ENCODE measurements around the gene PFDN6.

The PFDN6 gene

DNA sequence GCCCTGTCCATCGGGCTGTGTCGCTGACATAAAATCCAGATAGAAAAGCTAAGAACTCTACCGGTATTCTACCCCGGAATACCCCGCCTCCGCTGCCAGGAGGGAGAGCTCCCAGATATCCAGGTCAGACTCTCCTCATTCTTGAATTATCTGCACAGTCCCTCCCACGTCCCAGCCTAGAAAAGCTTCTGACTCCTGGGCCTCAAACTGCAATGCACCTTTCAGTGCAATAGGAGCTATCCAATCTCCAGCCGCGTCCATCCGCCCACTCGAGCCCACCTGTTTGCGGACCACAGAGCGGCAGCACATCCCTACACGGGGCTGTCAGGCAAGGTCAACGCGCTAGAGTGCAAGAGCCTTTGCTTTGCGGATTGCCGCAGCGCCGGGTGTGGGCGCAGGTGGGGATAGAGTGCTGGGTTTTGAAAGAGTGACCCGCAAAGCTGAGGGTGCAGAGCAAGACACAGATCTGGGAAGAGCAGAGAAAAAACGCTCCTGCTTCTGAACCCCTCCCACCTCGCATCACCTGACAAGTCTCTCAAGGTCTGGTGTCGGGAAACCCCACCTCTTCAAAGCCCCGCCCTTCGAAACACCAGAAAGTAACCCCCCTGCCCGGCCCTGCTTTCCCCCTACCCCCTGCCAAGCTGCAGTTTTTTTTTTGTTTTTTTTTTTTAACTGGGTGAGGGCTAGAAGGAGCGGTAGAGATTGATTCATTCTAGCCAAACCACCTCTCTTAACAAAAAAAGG lies 23.1 kb downstream of the PFDN6 start:
- Histone ChIP-seq H4K20me1 (ENCODE audit: control insufficient read depth, insufficient read depth, low read depth, low read length) (peaks cover 6% of the 10 kb centered on the region; the same call in 1 of the 2 replicates), H3F3A (ENCODE audit: control insufficient read depth, insufficient read depth) (0 out of 2 replicates have a peak, but pooled peaks cover 8% of the 10 kb centered on the region), H3K4me2 (ENCODE audit: low read length) (peak overlapping the region; percentile 91), H3K36me3 (ENCODE audit: control insufficient read depth, low read length) (peaks cover 57% of the 10 kb centered on the region), H3K9me2 (replicated peaks; ENCODE audit: control insufficient read depth, low read length) (no peaks in the 10 kb centered on the region), H3K27me3 (ENCODE audit: control insufficient read depth, low read length) (no peaks in the 10 kb centered on the region), H3K4me1 (ENCODE audit: control insufficient read depth, low read length) (peaks cover 30% of the 10 kb centered on the region), H3K27ac (ENCODE audit: low read depth, low read length) (peak overlapping the region; percentile 93), H3K9me3 (ENCODE audit: control insufficient read depth, insufficient read depth, low read length) (no peaks in the 10 kb centered on the region), H3K79me2 (ENCODE audit: control insufficient read depth, low read length) (peaks cover 68% of the 10 kb centered on the region), H3K4me3 (ENCODE audit: low read length) (peak overlapping the region; percentile 95)
- no peak for TF ChIP-seq EZH2phosphoT487 (IDR thresholded peaks at IDR 0.05; ENCODE audit: borderline replicate concordance, low read length)
- TF ChIP-seq, protein P1, sequence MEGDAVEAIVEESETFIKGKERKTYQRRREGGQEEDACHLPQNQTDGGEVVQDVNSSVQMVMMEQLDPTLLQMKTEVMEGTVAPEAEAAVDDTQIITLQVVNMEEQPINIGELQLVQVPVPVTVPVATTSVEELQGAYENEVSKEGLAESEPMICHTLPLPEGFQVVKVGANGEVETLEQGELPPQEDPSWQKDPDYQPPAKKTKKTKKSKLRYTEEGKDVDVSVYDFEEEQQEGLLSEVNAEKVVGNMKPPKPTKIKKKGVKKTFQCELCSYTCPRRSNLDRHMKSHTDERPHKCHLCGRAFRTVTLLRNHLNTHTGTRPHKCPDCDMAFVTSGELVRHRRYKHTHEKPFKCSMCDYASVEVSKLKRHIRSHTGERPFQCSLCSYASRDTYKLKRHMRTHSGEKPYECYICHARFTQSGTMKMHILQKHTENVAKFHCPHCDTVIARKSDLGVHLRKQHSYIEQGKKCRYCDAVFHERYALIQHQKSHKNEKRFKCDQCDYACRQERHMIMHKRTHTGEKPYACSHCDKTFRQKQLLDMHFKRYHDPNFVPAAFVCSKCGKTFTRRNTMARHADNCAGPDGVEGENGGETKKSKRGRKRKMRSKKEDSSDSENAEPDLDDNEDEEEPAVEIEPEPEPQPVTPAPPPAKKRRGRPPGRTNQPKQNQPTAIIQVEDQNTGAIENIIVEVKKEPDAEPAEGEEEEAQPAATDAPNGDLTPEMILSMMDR (IDR thresholded peaks at IDR 0.05; ENCODE audit: low read depth, low read length, poor library complexity, severe bottlenecking): no peak

DNA sequence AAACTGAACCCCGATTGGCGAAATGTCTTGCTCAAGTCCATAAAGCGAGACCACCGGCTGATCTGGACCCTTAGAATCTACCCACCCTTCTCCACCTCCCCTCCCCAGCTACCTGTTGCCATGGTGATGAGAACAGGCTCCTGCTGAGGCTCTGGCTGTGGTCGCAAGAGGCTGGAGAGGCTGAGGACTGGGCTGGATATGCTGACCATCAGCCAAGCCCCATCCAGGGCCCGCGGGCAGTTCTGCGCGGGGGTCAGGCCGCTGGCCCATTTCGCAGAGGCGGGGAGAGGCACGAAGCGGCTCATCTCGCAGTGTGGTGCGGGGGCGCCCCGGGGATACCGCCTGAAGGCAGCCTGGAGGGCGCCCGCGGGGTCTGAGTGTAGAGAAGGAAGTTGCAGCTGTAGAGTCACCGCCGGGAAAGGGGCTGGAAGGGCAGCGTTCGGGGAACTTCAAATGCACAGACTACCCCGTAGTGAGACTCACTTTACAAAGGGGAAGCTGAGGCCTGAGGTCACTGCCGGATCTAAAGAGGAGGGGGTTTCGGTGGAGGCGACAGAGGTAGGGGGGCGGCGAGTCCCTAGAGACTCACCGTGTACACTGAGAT lies 23.8 kb downstream of the PFDN6 start:
- H3K27me3 ChIP-seq (ENCODE audit: control insufficient read depth, low read length): no peaks in the 10 kb centered on the region

DNA sequence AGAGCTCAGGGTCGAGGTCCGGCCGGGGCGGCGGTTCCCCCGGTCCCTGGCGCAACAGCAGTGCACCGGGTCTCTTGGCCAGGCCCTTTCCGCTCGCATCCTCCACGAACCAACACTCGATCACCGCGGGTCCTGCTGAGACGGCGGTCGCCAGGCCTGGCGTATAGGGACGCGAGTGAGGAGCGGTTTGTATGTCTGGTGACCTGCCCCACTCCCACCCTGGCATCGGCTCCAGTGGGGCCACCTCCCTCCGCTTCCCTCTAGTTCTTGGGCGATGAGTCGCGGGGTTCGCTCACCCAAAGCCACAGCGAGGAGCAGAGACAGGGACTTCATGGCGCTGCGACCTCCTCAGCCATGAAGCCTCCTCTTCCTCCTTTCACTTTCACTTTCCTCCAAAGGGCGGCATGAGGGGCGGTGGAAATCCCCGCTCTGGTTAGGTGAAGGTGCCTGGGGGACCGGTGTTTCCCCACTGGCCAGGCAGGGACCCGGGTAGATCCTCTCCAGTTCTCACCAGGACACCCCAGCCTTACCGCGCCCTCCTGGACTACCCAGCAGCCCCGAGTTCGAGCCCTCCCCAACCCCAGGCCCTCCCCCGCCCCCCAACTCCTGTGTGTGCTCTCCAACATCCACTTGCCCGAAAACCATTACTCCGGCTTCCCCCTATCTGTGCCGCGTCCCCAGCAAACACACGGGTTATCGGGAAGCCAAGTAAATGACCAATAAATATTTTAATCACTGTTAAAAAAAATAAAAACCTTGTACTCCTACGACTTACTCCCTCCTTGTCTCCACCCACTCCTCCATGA lies 24.5 kb downstream of the PFDN6 start, which contains the start of gene TAPBP:
TSS of gene TAPBP (minus strand) at position 370 of the 806 bp plus-strand sequence. CDS start at position 333, 37 bp downstream.
- Histone ChIP-seq H3F3A (ENCODE audit: control insufficient read depth, insufficient read depth) (peaks cover 17% of the 10 kb centered on the region), H3K79me2 (ENCODE audit: control insufficient read depth, low read length) (peaks cover 60% of the 10 kb centered on the region), H3K27ac (ENCODE audit: low read depth, low read length) (peak within 1 kb of the TSS; percentile 93), H4K20me1 (ENCODE audit: control insufficient read depth, insufficient read depth, low read depth, low read length) (peaks cover 6% of the 10 kb centered on the region; the same call in 1 of the 2 replicates), H3K9me2 (replicated peaks; ENCODE audit: control insufficient read depth, low read length) (no peaks in the 10 kb centered on the region), H3K4me2 (ENCODE audit: low read length) (peak within 1 kb of the TSS; percentile 91), H3K36me3 (ENCODE audit: control insufficient read depth, low read length) (peaks cover 54% of the 10 kb centered on the region), H3K4me1 (ENCODE audit: control insufficient read depth, low read length) (peaks cover 39% of the 10 kb centered on the region), H3K4me3 (ENCODE audit: low read length) (peak within 1 kb of the TSS; percentile 95), H3K27me3 (ENCODE audit: control insufficient read depth, low read length) (no peaks in the 10 kb centered on the region), H3K9me3 (ENCODE audit: control insufficient read depth, insufficient read depth, low read length) (no peaks in the 10 kb centered on the region)
- TF ChIP-seq, protein P1 (IDR thresholded peaks at IDR 0.05; ENCODE audit: low read depth, low read length, poor library complexity, severe bottlenecking): no peak
- TF ChIP-seq EZH2phosphoT487 (IDR thresholded peaks at IDR 0.05; ENCODE audit: borderline replicate concordance, low read length): no peak

More for the DNA sequence above, 23.8 kb downstream of the PFDN6 start:
- H3K4me2 ChIP-seq (ENCODE audit: low read length): peak overlapping the region; percentile 91
- H4K20me1 ChIP-seq (ENCODE audit: control insufficient read depth, insufficient read depth, low read depth, low read length): peaks cover 6% of the 10 kb centered on the region; the same call in 1 of the 2 replicates
- TF ChIP-seq EZH2phosphoT487 (IDR thresholded peaks at IDR 0.05; ENCODE audit: borderline replicate concordance, low read length): no peak; the same call in 1 of the 2 replicates
- TF ChIP-seq, protein P1 (IDR thresholded peaks at IDR 0.05; ENCODE audit: low read depth, low read length, poor library complexity, severe bottlenecking): peak; percentile 40
- no peaks in the 10 kb centered on the region for H3K9me3 ChIP-seq (ENCODE audit: control insufficient read depth, insufficient read depth, low read length)
- peaks cover 53% of the 10 kb centered on the region for H3K36me3 ChIP-seq (ENCODE audit: control insufficient read depth, low read length)
- no peaks in the 10 kb centered on the region for H3K9me2 ChIP-seq (replicated peaks; ENCODE audit: control insufficient read depth, low read length)
- H3F3A ChIP-seq (ENCODE audit: control insufficient read depth, insufficient read depth): peaks cover 9% of the 10 kb centered on the region
- peak overlapping the region; percentile 93 for H3K27ac ChIP-seq (ENCODE audit: low read depth, low read length)
- H3K4me1 ChIP-seq (ENCODE audit: control insufficient read depth, low read length): peaks cover 32% of the 10 kb centered on the region
- peak overlapping the region; percentile 95 for H3K4me3 ChIP-seq (ENCODE audit: low read length)
- peaks cover 62% of the 10 kb centered on the region for H3K79me2 ChIP-seq (ENCODE audit: control insufficient read depth, low read length)
